ENCODE measurements around the gene ILK.

Gene ILK

GRCh38 chr11:6603287-6604080, at the start of gene ILK, which contains the start of gene RRP8:
ILK (plus strand) TSS chr11:6603774; CDS start chr11:6604272, 498 bp downstream.
RRP8 (minus strand) TSS chr11:6603616; CDS start chr11:6603502, 114 bp downstream.
- H3K9me3 ChIP-seq (ENCODE audit: insufficient read depth, low read depth, low read length), result no peaks in the 10 kb centered on the region
- H3K9ac ChIP-seq (ENCODE audit: low read depth, low read length), result peak within 1 kb of the TSS; percentile 90
- H3K4me3 ChIP-seq (ENCODE audit: low read length), result peak within 1 kb of the TSS; percentile 84
- peaks cover 21% of the 10 kb centered on the region for H3K4me1 ChIP-seq (ENCODE audit: insufficient read depth, low read length)
- no peaks in the 10 kb centered on the region for H3K27me3 ChIP-seq (ENCODE audit: insufficient read depth, low read length)
- peaks cover 55% of the 10 kb centered on the region for H3K36me3 ChIP-seq (ENCODE audit: insufficient read depth, low read depth, low read length)
- H3K27ac ChIP-seq (ENCODE audit: low read length), result peak within 1 kb of the TSS; percentile 63

- Histone ChIP-seq H3K9me3 (ENCODE audit: insufficient read depth, low read depth, low read length) (no peaks in the 10 kb centered on the region), H3K4me3 (ENCODE audit: low read length) (no peak overlapping the region), H3K4me1 (ENCODE audit: insufficient read depth, low read length) (no peaks in the 10 kb centered on the region), H3K27ac (ENCODE audit: low read length) (no peak overlapping the region), H3K27me3 (ENCODE audit: insufficient read depth, low read length) (no peaks in the 10 kb centered on the region), H3K9ac (ENCODE audit: low read depth, low read length) (no peak overlapping the region), H3K36me3 (ENCODE audit: insufficient read depth, low read depth, low read length) (no peaks in the 10 kb centered on the region)
These were observed 48.5 kb upstream of the ILK start for GRCh38 chr11:6554828-6555706.

GRCh38 chr11:6556139-6556949, 47.2 kb upstream of the ILK start:
- H3K9me3 ChIP-seq (ENCODE audit: insufficient read depth, low read depth, low read length), result no peaks in the 10 kb centered on the region
- no peak overlapping the region for H3K27ac ChIP-seq (ENCODE audit: low read length)
- H3K27me3 ChIP-seq (ENCODE audit: insufficient read depth, low read length), result no peaks in the 10 kb centered on the region
- H3K4me3 ChIP-seq (ENCODE audit: low read length), result no peak overlapping the region
- no peaks in the 10 kb centered on the region for H3K36me3 ChIP-seq (ENCODE audit: insufficient read depth, low read depth, low read length)
- H3K4me1 ChIP-seq (ENCODE audit: insufficient read depth, low read length), result no peaks in the 10 kb centered on the region
- H3K9ac ChIP-seq (ENCODE audit: low read depth, low read length), result no peak overlapping the region

- Histone ChIP-seq H3K4me1 (ENCODE audit: insufficient read depth, low read length) (no peaks in the 10 kb centered on the region), H3K9ac (ENCODE audit: low read depth, low read length) (no peak overlapping the region), H3K9me3 (ENCODE audit: insufficient read depth, low read depth, low read length) (no peaks in the 10 kb centered on the region), H3K36me3 (ENCODE audit: insufficient read depth, low read depth, low read length) (no peaks in the 10 kb centered on the region), H3K27me3 (ENCODE audit: insufficient read depth, low read length) (no peaks in the 10 kb centered on the region), H3K27ac (ENCODE audit: low read length) (no peak overlapping the region), H3K4me3 (ENCODE audit: low read length) (no peak overlapping the region)
These were observed 46.5 kb upstream of the ILK start for GRCh38 chr11:6557063-6557462.

GRCh38 chr11:6557761-6558674, 45.6 kb upstream of the ILK start:
- no peak overlapping the region for H3K9ac ChIP-seq (ENCODE audit: low read depth, low read length)
- H3K27ac ChIP-seq (ENCODE audit: low read length), result no peak overlapping the region
- no peaks in the 10 kb centered on the region for H3K36me3 ChIP-seq (ENCODE audit: insufficient read depth, low read depth, low read length)
- no peaks in the 10 kb centered on the region for H3K27me3 ChIP-seq (ENCODE audit: insufficient read depth, low read length)
- no peak overlapping the region for H3K4me3 ChIP-seq (ENCODE audit: low read length)
- no peaks in the 10 kb centered on the region for H3K4me1 ChIP-seq (ENCODE audit: insufficient read depth, low read length)
- no peaks in the 10 kb centered on the region for H3K9me3 ChIP-seq (ENCODE audit: insufficient read depth, low read depth, low read length)

DNA sequence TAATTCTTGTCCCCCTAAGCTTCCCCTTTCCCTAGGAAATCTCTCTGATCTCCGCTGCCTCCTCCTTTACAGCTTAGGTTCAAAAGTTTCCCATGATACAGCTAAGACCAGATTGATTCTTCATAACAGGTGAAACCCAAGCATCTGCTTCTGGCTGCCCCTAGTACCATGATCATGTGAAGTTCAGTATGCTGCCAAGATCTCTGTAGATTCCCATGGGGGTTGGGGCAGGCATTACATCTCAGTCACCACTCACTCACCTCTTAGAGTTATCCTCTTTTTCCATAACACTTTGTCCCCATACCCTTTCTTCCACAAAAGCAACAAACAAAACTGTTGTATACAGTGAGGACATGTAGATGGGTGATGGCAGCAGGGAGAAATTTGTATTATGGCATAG, 44.2 kb upstream of the ILK start:
- H3K36me3 ChIP-seq (ENCODE audit: insufficient read depth, low read depth, low read length), result no peaks in the 10 kb centered on the region
- H3K4me3 ChIP-seq (ENCODE audit: low read length), result no peak overlapping the region
- no peaks in the 10 kb centered on the region for H3K4me1 ChIP-seq (ENCODE audit: insufficient read depth, low read length)
- no peak overlapping the region for H3K9ac ChIP-seq (ENCODE audit: low read depth, low read length)
- H3K27me3 ChIP-seq (ENCODE audit: insufficient read depth, low read length), result no peaks in the 10 kb centered on the region
- H3K27ac ChIP-seq (ENCODE audit: low read length), result no peak overlapping the region
- no peaks in the 10 kb centered on the region for H3K9me3 ChIP-seq (ENCODE audit: insufficient read depth, low read depth, low read length)

GRCh38 chr11:6561288-6561687, 42.3 kb upstream of the ILK start:
- H3K27ac ChIP-seq (ENCODE audit: low read length), result no peak overlapping the region
- H3K27me3 ChIP-seq (ENCODE audit: insufficient read depth, low read length), result no peaks in the 10 kb centered on the region
- H3K36me3 ChIP-seq (ENCODE audit: insufficient read depth, low read depth, low read length), result no peaks in the 10 kb centered on the region
- H3K9me3 ChIP-seq (ENCODE audit: insufficient read depth, low read depth, low read length), result no peaks in the 10 kb centered on the region
- H3K9ac ChIP-seq (ENCODE audit: low read depth, low read length), result no peak overlapping the region
- no peak overlapping the region for H3K4me3 ChIP-seq (ENCODE audit: low read length)
- no peaks in the 10 kb centered on the region; the same call in 1 of the 2 replicates for H3K4me1 ChIP-seq (ENCODE audit: insufficient read depth, low read length)

- Histone ChIP-seq H3K36me3 (ENCODE audit: insufficient read depth, low read depth, low read length) (no peaks in the 10 kb centered on the region), H3K9me3 (ENCODE audit: insufficient read depth, low read depth, low read length) (no peaks in the 10 kb centered on the region), H3K4me3 (ENCODE audit: low read length) (no peak overlapping the region), H3K4me1 (ENCODE audit: insufficient read depth, low read length) (peaks cover under 1% of the 10 kb centered on the region; the same call in 1 of the 2 replicates), H3K27ac (ENCODE audit: low read length) (no peak overlapping the region), H3K9ac (ENCODE audit: low read depth, low read length) (no peak overlapping the region), H3K27me3 (ENCODE audit: insufficient read depth, low read length) (no peaks in the 10 kb centered on the region)
These were observed 40.4 kb upstream of the ILK start for GRCh38 chr11:6563121-6563619.

GRCh38 chr11:6563667-6564066, 39.9 kb upstream of the ILK start:
- Histone ChIP-seq H3K4me3 (ENCODE audit: low read length) (no peak overlapping the region), H3K9ac (ENCODE audit: low read depth, low read length) (no peak overlapping the region), H3K27me3 (ENCODE audit: insufficient read depth, low read length) (no peaks in the 10 kb centered on the region), H3K36me3 (ENCODE audit: insufficient read depth, low read depth, low read length) (no peaks in the 10 kb centered on the region), H3K9me3 (ENCODE audit: insufficient read depth, low read depth, low read length) (no peaks in the 10 kb centered on the region), H3K27ac (ENCODE audit: low read length) (no peak overlapping the region), H3K4me1 (ENCODE audit: insufficient read depth, low read length) (peaks cover 2% of the 10 kb centered on the region; the same call in 1 of the 2 replicates)

GRCh38 chr11:6565325-6565724, 38.2 kb upstream of the ILK start:
- Histone ChIP-seq H3K36me3 (ENCODE audit: insufficient read depth, low read depth, low read length) (no peaks in the 10 kb centered on the region), H3K27ac (ENCODE audit: low read length) (no peak overlapping the region), H3K4me3 (ENCODE audit: low read length) (no peak overlapping the region), H3K27me3 (ENCODE audit: insufficient read depth, low read length) (no peaks in the 10 kb centered on the region), H3K9ac (ENCODE audit: low read depth, low read length) (peak overlapping the region; percentile 10; the same call in 1 of the 2 replicates), H3K9me3 (ENCODE audit: insufficient read depth, low read depth, low read length) (no peaks in the 10 kb centered on the region), H3K4me1 (ENCODE audit: insufficient read depth, low read length) (peaks cover 2% of the 10 kb centered on the region; the same call in 1 of the 2 replicates)

Data from iPS-20b (cell line).